GM12891 (cell line): Measurements from ENCODE around the gene NSD1.

Experiments
- POLR2A ChIP-seq: IDR thresholded peaks from 2 replicates; pipeline ENCODE4 v1.6.1; 2011; ENCODE audit warnings: low read depth, low read length, control low read depth
- POLR2AphosphoS5 ChIP-seq: IDR thresholded peaks from 2 replicates; pipeline ENCODE4 v1.6.1; 2011; ENCODE audit warnings: low read depth, low read length, control low read depth
- SPI1 ChIP-seq: IDR thresholded peaks from 2 replicates; pipeline ENCODE4 v1.6.1; 2011; ENCODE audit warnings: low read depth, low read length, control low read depth
- TAF1 ChIP-seq: IDR thresholded peaks from 2 replicates; pipeline ENCODE4 v1.6.1; 2011; ENCODE audit warnings: low read depth, low read length, control low read depth

DNA sequence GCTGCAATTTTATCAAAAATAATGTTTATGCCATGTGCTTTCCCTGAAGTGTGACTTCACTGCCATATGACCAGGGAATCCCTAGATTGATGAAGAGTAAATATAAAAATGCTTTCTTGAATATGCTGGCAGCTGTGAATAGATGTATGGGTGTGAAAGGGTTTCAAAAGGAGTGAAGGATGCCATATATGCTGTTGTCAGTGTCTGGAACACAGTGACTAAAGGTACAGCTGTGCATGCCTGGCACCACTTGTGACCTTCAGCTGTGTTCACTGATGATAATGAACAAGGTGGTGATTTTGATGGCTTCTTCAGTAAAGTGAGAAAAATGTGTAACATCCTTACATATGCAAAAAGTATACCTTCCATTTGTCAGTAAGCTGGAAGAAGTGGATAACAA, 100.2 kb downstream of the NSD1 start:
- TF ChIP-seq POLR2A (no peak), POLR2AphosphoS5 (no peak), SPI1 (no peak), TAF1 (no peak)
